ENCODE results near the gene MAML2. TPM values are rescaled to one million over a fixed set of nuclear protein-coding genes. Genes with fewer than 3 reads are reported as not detected.

MAML2 gene
- total RNA-seq, 4 donors from 2014 or later, result 4.7 to 21.7 (median 7.3) TPM

DNA sequence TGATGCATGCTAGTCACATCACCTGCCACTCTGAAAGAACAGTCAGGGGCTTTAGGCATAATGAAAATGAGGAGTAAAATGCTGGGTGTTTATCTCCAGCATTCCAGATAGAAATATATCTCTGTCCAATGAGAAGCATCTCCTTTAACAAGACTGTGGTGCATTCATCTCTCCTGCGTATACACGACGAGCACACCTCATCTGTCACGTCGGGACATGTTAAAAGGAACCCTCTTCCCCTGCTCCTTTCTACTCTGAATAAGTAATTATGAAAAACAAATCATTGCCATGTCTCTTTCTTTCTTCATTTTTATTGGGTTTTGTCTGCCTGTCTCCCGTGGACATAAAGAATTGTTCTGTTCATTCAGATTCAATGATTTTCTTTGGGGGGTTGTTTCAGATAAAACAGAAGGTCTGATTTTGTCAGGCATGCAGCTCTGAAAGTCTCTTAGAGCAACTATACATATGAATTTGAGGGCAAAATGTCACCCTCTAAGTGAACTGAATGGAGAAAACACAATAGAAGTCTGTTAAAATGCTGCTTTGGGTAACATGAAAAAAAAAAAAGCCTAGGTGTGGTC lies 195.0 kb downstream of the MAML2 start:
- intact Hi-C loops (cut with DNase I), result no loop called here
- Histone ChIP-seq H3K4me1 (peaks cover 0 to 41% (median 2%) of the 10 kb centered on the region in 3 donors), H3K4me3 (no peak overlapping the region), H3K36me3 (no peaks in the 10 kb centered on the region), H3K9me3 (no peaks in the 10 kb centered on the region), H3K27me3 (no peaks in the 10 kb centered on the region), H3K27ac (no peak overlapping the region)
- no peak for DNase-seq
- TF ChIP-seq, protein P1, sequence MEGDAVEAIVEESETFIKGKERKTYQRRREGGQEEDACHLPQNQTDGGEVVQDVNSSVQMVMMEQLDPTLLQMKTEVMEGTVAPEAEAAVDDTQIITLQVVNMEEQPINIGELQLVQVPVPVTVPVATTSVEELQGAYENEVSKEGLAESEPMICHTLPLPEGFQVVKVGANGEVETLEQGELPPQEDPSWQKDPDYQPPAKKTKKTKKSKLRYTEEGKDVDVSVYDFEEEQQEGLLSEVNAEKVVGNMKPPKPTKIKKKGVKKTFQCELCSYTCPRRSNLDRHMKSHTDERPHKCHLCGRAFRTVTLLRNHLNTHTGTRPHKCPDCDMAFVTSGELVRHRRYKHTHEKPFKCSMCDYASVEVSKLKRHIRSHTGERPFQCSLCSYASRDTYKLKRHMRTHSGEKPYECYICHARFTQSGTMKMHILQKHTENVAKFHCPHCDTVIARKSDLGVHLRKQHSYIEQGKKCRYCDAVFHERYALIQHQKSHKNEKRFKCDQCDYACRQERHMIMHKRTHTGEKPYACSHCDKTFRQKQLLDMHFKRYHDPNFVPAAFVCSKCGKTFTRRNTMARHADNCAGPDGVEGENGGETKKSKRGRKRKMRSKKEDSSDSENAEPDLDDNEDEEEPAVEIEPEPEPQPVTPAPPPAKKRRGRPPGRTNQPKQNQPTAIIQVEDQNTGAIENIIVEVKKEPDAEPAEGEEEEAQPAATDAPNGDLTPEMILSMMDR (IDR thresholded peaks at IDR 0.05), result no peak
- TF ChIP-seq POLR2A (IDR thresholded peaks at IDR 0.05), result no peak
- 50 to 53% methylated on average over 6 of the region's 6 CpGs for WGBS, 2 donors

DNA sequence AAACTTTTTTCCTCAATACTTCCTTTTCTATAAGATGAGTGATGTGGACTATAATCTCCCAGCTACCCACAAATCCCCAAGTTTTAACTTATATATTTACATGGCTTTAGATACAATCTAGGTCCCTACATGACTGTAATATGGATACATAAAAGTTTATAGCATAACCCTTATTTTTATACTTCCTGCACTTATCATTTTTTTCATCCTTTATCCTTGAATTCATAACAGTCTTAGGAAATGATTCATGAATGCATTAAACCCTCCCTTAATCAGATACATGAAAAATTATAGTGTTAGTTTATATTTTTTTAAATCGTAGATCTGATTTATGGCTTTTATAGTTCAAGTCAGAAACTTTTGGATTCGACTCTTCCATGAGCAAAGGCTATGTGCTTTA lies 195.8 kb downstream of the MAML2 start:
- no peaks in the 10 kb centered on the region for H3K27me3 ChIP-seq
- WGBS, 2 donors, result 79 to 92% methylated on average over 2 of the region's 2 CpGs
- H3K36me3 ChIP-seq, result no peaks in the 10 kb centered on the region
- no peak overlapping the region for H3K4me3 ChIP-seq
- TF ChIP-seq, protein P1 (IDR thresholded peaks at IDR 0.05), result no peak
- TF ChIP-seq POLR2A (IDR thresholded peaks at IDR 0.05), result no peak
- no peak for DNase-seq
- H3K4me1 ChIP-seq, result peaks cover 0 to 49% (median 7%) of the 10 kb centered on the region in 3 donors
- intact Hi-C loops (cut with DNase I), result no loop called here
- H3K9me3 ChIP-seq, result no peaks in the 10 kb centered on the region
- no peak overlapping the region for H3K27ac ChIP-seq

DNA sequence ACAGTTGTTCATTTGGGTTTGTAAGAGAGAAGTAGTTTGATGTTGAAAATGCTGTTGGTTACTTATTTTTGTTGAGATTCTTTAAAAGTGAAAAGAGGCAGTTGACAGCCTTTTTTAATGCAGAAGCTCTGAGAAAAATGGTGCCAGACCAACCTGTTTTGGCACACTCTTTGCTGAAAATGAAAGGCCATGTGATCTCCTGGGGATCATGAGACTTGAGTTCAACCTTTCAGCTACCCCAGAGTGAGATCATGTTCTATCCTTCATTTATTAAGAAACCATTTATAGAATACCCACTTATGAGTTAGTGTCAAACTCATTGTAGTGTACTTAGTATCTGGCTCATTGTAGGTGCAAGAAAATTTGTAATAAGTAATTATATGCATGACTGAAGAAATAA lies 196.2 kb downstream of the MAML2 start:
- no peaks in the 10 kb centered on the region for H3K27me3 ChIP-seq
- no peak for DNase-seq
- H3K36me3 ChIP-seq, result peaks cover 0 to under 1% (median 0%) of the 10 kb centered on the region in 3 donors
- H3K9me3 ChIP-seq, result no peaks in the 10 kb centered on the region
- H3K4me1 ChIP-seq, result peaks cover 0 to 52% (median 7%) of the 10 kb centered on the region in 3 donors
- intact Hi-C loops (cut with DNase I), result no loop called here
- H3K4me3 ChIP-seq, result no peak overlapping the region
- no peak overlapping the region for H3K27ac ChIP-seq
- TF ChIP-seq, protein P1 (IDR thresholded peaks at IDR 0.05), result no peak
- TF ChIP-seq POLR2A (IDR thresholded peaks at IDR 0.05), result no peak

DNA sequence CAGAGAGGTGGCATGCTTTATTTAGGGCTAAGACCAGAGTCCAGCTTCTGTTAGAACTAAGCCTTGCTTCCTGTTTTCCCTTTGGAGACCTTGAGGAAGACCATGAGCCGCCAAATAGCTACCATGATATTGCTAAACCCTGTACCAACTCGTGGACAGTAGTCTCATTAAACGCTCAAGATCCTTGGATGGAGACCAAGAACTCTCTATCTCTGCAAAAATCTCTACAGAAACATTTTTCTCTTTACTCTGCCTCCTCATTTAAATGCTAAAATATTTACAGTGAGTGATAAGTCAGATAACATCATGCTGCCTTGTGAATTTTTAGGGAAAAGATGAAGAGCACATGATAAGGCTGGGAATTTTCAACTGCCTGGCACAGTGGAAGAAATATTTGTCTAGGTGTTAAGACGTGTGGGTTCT lies 197.8 kb downstream of the MAML2 start:
- 52% methylated on average over 4 of the region's 4 CpGs for WGBS, 2 donors
- TF ChIP-seq, protein P1 (IDR thresholded peaks at IDR 0.05), result no peak
- no peak for TF ChIP-seq POLR2A (IDR thresholded peaks at IDR 0.05)
- Histone ChIP-seq H3K27ac (no peak overlapping the region), H3K9me3 (no peaks in the 10 kb centered on the region), H3K27me3 (no peaks in the 10 kb centered on the region), H3K36me3 (peaks cover 0 to 4% (median 0%) of the 10 kb centered on the region in 3 donors), H3K4me1 (peaks cover 0 to 49% (median 5%) of the 10 kb centered on the region in 3 donors), H3K4me3 (no peak overlapping the region)
- intact Hi-C loops (cut with DNase I), result no loop called here
- DNase-seq, result no peak

DNA sequence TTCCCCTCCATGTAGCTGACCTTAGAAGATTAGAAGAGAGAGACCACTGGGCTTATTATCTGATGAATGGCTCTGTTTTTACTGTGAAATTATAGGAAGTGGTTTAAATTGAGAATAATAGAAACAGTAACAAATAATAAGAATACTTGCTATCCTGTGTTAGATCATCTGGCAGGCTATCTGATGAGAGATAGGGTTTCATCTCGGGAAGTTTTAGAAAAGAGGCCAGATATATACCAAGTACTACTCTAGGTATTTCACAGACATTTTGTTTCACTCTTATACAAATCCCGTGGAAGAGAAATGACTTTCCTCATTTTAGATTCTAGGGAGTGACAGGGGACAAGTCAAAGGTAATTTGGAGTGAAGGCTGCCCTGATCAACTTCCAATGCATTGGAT lies 198.4 kb downstream of the MAML2 start:
- H3K4me1 ChIP-seq, result peaks cover 0 to 44% (median 4%) of the 10 kb centered on the region in 3 donors
- H3K4me3 ChIP-seq, result no peak overlapping the region
- no peak for DNase-seq
- intact Hi-C loops (cut with DNase I), result no loop called here
- TF ChIP-seq POLR2A (IDR thresholded peaks at IDR 0.05), result no peak
- TF ChIP-seq, protein P1 (IDR thresholded peaks at IDR 0.05), result no peak
- H3K9me3 ChIP-seq, result no peaks in the 10 kb centered on the region
- WGBS, 2 donors, result 82 to 88% methylated on average over 2 of the region's 2 CpGs
- H3K27ac ChIP-seq, result no peak overlapping the region
- H3K27me3 ChIP-seq, result no peaks in the 10 kb centered on the region
- peaks cover 0 to 4% (median 0%) of the 10 kb centered on the region in 3 donors for H3K36me3 ChIP-seq

Measured in esophagus squamous epithelium (tissue), 5 donors.